Measurements from ENCODE around the gene RIMS4. TPM values are rescaled to one million over a fixed set of nuclear protein-coding genes. Genes with fewer than 3 reads are reported as not detected.

Gene RIMS4
- total RNA-seq, 1 donor from 2014 or later: 0.06 TPM

DNA sequence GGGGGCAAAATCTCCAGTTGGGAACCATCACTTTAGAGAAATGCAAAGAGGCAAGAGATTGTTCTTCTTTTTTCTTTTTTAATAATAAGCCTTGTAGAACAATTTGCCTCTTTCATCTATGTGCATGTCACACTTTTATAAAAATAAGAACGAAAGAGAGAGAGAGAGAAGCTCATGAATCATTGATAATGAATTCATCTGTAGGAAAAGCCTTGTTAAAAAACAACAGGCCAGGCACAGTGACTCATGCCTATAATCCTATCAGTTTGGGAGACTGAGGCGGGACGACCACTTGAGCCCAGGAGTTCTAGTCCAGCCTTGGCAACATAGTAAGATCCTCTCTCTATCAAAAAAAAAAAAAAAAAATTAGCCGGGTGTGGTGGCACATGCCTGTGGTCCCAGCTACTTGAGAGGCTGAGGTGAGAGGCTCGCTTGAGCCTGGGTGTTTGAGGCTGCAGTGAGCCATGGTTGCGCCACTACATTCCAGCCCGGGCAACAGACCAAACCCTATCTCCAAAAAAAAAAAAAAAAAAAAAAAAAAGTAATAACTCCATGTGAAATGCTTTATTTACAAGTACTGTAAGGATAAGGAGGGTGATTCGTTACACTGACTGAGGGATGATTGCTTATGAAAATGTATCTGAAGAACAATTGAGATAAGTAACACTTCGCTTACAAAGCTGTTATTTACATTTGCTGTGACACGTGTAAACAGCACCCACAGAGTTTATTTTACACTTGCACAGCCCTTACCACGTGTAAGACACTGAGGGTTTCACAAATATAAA is 89.2 kb downstream of the RIMS4 start:
- DNase-seq (ENCODE audit: low spot score): no peak

DNA sequence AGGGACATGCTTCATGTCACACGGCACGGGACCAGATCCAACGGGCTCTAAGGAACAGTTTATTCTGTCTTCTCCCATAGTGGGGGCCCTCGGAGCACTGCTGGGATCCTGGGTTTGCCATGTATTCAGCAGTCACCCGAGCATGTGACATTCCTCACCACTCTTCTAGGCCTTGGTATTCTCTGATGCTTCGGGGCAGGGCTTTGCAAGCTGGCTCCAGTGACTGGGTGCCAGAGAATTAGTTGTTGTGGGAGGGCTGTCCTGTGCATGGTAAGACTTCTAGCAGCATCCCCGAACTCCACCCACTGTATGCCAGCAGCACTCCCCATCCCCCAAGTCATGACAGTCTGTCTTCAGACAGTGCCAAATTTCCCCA is 89.7 kb downstream of the RIMS4 start:
- DNase-seq (ENCODE audit: low spot score): no peak

DNA sequence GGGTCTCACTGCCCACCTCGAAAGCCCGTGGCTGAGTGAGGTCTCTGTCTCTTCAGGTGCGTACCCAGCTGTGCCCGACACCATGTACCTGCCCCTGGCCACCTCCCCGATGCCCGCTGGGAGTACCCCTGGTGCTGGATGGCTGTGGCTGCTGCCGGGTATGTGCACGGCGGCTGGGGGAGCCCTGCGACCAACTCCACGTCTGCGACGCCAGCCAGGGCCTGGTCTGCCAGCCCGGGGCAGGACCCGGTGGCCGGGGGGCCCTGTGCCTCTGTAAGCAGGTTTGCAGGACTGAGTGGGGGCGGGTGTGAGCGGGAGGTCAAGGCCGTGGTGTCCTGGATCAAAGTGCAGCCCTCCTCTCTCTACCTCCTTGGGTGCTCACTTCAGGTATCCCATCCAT is 90.5 kb downstream of the RIMS4 start:
- DNase-seq (ENCODE audit: low spot score): no peak

DNA sequence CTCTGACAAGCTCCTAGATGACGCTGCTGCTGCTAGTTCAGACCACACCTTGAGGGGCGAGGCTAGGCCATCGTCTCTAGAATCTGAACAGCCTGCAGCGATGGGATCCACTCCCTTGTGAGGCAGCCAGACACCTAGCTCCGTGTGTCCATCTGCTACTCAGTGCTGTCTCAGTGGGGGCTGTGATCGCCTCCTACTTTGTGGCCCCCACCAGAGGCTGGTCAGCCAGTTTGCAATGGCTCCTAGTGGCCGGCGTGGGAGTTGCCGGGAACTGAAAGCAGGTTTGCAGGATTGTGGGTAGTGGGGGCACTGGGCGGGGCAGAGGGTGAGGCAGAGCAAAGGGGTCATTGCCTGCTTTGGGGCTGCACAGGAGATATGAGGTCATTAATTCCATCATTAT is 92.4 kb downstream of the RIMS4 start:
- DNase-seq (ENCODE audit: low spot score): no peak

DNA sequence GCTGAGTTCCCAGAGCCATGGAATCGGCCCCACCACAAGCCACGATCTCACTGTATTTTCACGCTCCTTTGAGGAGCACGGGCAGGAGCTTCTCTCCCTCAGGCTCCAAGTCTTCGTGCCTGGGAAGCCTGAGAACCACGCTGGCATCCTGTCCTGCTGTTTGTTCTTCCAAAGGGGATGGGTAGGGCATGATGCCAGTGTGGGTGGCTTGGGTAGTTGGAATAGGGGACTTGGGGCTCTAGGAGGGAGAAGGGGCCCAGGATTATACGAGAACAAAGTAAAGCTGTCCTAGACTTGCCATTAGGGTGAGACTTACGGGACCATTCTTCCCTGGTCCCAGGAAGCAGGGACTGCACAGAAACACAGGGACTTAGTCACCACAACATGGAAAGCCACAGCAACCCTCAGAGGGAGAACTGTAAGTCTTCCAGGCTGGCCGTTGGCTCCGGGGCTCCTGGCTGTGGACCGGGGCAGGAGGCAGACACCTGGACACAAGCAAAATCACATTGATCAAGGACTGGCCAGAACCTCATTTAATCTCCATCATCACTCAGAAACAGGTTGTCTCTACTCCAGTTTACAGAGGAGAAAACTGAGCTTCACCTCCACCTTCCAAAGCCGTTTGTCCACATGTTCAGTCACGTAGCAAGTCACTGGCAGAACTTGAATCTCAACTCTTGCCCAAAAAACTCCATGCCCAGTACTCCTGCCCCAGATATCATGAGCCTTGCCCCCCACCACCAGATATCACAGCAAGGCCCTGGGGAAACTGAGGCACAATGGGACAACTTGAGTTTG is 93.8 kb downstream of the RIMS4 start:
- DNase-seq (ENCODE audit: low spot score): no peak

DNA sequence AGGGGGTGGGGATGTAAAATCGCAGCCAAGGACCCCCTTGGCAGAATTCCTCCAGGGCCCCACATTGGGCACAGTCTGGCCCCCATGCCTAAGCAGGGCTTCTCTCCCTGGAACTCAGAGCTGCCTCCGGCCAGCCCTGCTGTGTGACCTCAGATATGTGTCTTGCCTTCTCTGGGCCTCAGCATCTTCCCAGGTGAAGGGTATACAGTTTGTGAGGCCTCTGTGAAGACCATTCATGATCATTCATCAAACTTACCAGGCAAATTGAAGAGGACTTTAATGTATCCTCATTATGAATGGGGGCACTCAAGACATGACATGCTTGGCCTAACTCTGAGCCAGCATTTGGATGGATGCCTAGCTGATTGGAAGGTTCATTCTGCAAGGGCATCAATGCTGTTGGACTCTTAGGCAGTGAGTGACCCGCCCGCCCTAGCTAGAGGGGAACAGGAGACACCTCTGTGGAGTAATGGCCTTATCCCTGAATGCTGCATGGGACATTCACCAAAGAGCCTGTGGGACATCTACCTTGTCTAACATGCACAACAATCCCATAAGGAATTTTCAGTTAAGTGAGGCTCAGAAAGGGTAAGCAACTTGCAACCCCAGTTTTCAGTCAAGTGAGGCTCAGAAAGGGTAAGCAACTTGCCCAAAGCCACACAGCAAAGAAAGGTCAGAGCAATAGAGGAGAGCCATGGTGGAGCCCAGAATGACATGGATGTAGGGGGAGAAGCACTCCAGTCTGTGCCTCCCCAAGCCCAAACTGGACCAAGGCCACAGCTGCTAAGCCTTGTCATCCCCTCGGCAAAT is 94.6 kb downstream of the RIMS4 start:
- no peak for DNase-seq (ENCODE audit: low spot score)

DNA sequence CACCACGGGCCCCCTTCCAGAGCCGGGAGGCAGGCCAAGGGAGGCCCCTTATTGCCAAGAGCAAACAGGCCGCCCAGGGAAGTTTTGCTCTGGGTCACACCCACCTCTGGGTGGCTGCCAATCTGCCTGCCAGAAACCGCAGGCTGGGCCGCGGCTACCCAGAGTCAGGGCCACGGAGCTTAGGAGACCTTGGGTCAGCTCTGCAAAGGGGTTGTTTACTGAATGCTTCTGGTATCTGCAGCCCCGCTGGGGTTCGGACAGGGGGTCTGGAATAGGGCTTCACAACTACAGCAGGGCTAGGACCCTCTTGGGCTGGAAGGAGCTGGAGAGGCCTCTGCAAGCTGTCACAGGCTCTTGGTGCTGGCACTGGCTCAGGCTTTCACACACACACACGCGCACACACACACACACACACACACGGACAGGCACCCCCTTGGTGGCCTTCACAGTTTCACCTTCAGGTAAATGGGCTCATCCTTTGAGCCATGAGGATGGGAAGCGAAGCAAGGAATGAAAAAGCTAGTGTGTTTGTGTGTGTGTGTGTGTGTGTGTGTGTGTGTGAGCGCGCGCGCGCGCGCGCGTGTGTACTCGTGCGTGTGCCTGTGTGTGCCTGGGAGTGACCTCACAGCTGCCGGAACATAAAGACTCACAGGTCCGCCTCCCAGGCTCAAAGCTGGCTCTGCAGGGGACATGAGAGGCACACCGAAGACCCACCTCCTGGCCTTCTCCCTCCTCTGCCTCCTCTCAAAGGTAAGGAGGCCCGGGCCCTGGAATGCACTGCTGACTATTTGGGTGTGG is 95.4 kb downstream of the RIMS4 start, which contains the start of gene CCN5:
CCN5 (plus strand) TSS at position 669 of the 798 bp plus-strand sequence; CDS start at position 691, 22 bp downstream.
- peak; percentile 86 for DNase-seq (ENCODE audit: low spot score)

DNA sequence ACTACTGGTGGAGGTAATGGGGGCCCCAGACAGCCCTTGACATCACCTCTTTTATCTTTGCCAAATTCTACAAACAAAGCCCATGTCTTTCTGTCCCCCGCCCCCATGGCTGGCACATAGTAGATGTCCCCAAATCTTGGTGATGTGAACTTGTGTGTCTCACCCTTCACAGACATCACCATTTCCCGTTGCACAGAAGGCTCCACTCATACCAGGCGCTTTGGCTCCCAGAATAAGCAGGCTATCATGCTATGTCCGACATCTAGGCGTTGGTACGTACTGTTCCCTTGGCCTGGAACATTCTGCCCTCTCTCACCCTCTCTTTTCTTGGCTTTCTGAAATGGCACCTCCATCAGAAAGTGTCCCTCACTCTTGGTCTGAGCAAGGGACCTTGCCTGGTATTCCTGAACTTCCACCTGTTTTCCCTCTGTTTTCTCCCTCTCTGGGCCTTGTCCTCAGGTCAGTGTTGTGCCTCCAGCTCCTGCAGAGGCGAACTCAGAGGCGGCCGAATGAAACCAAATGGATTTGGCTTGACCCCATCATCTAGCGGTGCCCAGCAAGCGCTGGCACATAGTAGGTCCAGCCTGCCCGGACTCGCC is 96.1 kb downstream of the RIMS4 start:
- no peak for DNase-seq (ENCODE audit: low spot score)

DNA sequence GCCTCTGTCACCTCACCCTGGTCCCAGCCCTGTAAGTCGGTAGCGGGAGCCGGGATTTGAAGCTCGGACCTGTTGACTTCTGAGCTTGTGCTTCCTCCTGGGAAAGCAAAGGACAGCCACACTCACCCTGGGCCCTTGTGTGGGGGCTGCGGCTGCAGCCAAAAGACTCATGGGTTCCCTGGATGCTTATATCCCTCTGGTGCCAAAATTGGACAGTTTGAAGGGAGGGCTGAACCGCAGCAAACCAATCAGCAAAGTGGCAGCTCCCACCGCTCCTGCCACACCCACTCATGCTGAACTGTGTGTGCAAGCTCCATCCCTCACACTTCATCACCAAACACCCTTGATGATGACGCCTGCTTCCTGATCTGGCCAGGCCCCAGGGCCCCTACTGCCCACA is 99.1 kb downstream of the RIMS4 start:
- DNase-seq (ENCODE audit: low spot score): no peak

DNA sequence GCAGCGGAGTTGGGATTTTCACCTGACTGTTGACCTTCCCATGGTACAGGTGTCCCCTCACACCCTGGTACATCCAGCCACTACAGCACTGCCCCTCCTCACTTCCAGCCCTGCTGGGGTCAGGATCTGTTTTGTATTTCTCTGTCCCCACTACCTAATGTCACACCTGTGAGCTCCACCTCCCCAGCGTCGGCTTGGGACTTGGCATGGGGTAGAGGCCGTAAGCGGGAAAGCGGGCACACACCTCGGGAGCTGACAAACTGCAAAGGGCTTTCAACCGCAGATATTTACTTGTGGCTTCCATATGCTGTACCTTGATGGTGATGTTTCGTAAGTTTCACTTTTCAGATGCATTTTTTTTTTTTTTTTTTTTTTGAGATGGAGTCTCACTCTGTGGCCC is 100.5 kb downstream of the RIMS4 start:
- DNase-seq (ENCODE audit: low spot score): no peak

DNA sequence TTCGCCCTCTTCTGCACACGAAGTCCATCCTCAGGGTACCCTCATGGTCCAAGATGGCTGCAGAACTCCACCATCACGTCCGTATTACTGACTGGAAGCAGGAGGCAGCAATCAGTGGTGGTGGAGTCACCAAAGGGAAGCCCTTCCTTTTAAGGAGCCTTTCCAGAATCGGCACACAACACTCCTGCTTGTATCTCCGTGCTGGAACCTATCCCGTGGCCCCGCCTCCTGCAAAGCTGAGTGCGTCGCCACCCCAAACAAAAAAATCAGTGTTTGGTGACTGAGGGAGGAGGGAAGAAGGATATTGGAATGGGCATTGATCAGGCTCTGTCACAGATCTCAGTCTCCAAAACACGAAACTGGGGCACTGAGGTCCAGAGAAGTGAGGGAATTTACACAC is 101.0 kb downstream of the RIMS4 start:
- DNase-seq (ENCODE audit: low spot score): no peak

DNA sequence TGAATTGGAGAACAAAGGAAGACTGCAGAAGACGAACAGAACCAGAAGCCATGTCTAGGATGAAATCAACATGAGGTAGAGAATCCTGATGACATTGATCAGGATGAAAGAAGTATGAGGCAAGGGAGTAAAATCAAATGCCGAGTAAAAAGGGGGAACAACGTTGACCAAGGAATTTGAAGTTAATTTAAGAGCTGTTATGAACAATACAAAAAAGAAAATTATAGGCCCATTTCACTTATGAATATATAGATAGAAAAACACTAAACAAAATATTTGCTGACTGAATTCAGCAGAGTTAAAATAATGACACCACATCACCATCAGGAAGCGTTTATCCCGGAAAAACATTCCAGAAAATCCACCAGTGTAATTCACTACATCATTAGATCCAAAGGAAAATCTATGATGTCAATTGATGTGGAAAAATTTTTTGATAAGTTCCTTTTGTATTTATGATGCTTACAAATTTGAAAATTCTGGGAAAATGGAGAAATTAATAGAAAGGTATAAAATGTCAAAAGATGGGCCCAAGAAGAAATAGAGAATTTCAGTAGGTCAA is 103.2 kb downstream of the RIMS4 start:
- no peak for DNase-seq (ENCODE audit: low spot score)

DNA sequence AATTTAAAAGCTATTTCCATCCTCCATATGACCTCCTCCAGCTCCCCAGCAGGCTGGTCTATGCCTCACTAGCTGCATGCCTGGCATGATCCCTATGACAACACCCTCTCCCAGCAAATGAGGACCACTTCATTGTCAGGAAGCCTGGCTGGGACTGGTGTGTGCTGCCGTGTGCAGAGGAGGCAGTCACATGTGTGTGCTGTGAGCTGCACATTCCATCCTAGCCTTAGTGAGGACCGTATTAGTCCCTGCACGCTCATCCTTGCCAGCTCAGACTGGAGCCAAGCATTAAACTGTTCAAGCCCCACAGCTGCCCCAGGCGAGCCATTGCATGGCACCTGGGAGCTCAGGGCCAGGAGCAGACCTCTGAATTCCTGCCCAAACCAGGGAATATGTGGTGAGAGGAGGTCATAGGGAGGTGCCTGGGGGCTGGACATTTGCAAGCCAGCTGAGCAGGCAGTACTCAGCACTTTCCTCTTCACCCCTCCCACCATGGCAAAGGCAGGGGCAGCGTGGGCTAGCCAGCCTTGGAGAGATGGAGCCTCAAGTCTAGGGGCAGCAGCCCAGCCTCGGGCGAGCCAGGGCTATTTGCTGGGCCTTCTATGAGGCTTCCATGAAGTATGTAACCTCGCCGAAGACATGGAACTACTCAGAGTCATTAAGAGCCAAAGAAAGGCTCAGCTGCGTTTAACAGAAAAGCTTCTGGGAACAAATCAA is 103.9 kb downstream of the RIMS4 start:
- no peak for DNase-seq (ENCODE audit: low spot score)

DNA sequence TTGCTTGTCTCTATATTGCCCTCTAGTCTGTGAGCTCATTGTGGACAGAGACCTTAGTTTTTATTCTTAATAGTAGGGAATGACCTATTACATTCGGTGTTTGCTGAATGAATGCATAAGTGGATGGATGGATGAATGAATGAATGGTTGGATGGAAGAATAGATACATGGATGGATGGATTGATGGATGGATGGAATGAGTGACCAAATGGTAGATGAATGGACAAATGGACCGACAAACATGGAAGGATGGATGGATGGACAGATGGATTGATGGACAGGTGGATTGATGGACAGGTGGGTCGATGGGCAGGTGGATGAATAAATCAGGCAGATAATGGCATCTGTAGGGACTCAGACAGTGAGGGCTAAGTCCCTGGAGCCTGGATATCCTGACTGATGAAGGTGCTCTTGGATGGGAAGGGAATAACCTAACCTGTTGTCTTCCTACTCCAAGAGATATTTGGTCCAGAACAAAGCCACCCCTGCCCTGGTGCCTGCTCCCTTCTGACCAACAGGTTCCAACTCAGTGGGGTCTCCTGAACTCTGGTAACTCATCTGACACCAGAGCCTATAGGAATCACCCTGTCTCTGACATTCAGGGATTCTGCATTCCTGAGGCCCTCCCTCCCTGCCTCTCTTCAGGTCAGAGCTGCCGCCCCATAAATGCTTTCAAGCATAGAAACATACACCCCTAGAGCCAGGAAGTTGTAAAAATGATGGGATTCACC is 104.8 kb downstream of the RIMS4 start:
- no peak for DNase-seq (ENCODE audit: low spot score)

DNA sequence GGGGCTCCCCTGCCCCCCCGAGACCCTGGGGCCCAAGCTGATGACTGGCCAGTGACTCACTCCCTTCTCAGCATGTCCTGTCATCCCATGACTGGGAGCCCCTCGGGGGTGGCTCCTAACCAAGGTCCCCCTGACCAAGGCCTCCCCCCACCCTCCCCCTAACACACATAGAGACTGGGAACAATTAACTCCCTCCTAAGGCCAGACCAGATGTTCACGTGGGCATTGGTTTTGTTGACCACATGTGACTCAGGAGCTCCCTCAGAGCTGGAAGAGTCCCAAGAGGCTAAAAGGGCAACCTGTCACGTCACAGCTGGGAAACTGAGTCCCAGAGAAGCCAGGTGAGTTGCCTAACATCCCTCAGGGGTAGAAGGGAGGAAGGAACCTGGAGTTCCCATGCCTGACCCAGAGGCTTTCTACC is 105.8 kb downstream of the RIMS4 start:
- no peak for DNase-seq (ENCODE audit: low spot score)

DNA sequence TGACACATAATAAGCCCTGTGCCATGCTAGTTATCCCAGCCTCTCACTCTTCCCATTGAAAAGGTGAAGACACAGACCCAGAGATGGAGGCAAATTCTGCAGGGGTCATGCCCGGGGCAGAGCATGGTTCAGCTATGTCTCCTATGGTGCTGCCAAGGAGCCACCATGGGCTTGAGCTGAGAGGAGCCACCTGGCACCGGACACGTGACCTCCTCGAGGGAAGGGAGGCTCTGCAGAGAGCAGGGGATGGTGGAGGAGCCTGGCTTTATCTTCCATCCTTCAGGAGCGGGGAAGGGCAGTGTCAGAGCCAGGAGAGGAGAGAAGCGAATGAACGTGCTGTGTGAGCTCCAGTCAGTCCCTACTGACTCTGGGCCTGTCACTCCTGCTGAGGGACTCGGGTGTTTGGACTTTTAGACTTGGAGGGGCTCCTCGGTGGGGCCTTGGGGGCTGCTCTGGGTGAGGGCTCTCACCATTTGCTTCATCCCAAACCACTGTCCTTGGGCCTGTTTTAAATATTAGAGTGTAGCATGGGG is 106.3 kb downstream of the RIMS4 start:
- DNase-seq (ENCODE audit: low spot score): no peak

DNA sequence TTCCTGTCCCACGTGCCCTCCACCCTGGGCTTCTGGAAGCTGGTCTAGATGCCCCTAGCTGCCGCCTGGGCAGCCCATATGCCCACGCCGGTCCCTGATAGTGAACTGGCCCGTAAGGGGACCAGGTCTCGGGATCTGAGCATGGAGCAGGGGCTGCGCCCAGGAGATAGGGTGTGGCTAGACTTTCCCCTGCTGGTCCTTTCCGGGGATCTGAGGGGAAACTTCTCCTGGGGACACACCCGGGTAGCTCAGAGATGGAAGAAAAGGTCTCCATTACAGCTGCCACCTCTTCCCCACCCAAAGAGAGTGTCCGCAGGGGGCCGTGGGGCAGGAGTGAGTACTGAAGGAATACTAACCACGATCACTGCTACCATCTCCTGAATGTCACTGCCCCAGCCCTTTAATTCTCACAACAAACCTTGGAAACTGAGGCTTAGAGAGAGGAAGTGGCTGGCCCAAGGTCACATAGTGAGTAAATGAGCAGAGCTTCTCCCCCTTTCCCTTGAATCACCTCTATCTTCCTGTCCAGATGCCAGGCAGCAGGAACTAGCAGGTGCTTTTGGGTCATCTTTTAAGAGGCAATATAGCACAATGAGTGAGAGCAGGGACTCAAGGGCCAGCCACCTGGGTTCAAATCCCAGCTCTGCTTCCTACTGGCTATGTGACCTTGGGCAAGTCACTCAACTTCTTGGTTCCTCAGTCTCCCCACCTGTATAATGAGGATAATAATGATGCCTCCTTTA is 107.0 kb downstream of the RIMS4 start:
- no peak for DNase-seq (ENCODE audit: low spot score)

DNA sequence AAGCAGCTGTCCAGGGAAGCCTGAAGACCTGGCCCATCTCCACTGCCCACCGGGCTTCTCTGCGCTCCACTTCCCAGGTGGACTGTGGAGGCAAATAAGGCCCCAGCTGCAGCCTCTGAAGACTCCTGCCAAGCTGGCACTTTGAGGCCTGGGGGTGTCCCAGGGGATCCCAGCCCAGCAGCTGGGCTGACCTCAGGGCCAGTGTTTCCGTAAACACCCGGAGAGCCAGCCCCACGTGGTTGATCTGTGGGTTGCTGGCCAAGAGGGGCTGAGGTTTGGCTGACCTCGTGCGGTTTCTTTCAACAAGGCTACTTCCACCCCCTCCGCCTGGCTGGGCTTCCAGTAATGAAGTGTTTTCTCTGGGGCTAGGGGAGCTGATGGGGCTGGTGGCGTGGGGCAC is 107.6 kb downstream of the RIMS4 start:
- DNase-seq (ENCODE audit: low spot score): peak; percentile 83

Measured in mucosa of gallbladder (tissue), 1 donor.